GM10847 (cell line): ENCODE results near the gene DIS3L2.
A peak's percentile ranks its signal among the peaks of the same experiment; 100 is the strongest.

ENCODE experiments used
- POLR2A ChIP-seq: IDR thresholded peaks from 2 replicates; pipeline ENCODE4 v1.6.1; 2011; ENCODE audit not compliant: insufficient read length; ENCODE audit errors: extremely low read depth

DIS3L2 gene, protein sequence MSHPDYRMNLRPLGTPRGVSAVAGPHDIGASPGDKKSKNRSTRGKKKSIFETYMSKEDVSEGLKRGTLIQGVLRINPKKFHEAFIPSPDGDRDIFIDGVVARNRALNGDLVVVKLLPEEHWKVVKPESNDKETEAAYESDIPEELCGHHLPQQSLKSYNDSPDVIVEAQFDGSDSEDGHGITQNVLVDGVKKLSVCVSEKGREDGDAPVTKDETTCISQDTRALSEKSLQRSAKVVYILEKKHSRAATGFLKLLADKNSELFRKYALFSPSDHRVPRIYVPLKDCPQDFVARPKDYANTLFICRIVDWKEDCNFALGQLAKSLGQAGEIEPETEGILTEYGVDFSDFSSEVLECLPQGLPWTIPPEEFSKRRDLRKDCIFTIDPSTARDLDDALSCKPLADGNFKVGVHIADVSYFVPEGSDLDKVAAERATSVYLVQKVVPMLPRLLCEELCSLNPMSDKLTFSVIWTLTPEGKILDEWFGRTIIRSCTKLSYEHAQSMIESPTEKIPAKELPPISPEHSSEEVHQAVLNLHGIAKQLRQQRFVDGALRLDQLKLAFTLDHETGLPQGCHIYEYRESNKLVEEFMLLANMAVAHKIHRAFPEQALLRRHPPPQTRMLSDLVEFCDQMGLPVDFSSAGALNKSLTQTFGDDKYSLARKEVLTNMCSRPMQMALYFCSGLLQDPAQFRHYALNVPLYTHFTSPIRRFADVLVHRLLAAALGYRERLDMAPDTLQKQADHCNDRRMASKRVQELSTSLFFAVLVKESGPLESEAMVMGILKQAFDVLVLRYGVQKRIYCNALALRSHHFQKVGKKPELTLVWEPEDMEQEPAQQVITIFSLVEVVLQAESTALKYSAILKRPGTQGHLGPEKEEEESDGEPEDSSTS

DNA sequence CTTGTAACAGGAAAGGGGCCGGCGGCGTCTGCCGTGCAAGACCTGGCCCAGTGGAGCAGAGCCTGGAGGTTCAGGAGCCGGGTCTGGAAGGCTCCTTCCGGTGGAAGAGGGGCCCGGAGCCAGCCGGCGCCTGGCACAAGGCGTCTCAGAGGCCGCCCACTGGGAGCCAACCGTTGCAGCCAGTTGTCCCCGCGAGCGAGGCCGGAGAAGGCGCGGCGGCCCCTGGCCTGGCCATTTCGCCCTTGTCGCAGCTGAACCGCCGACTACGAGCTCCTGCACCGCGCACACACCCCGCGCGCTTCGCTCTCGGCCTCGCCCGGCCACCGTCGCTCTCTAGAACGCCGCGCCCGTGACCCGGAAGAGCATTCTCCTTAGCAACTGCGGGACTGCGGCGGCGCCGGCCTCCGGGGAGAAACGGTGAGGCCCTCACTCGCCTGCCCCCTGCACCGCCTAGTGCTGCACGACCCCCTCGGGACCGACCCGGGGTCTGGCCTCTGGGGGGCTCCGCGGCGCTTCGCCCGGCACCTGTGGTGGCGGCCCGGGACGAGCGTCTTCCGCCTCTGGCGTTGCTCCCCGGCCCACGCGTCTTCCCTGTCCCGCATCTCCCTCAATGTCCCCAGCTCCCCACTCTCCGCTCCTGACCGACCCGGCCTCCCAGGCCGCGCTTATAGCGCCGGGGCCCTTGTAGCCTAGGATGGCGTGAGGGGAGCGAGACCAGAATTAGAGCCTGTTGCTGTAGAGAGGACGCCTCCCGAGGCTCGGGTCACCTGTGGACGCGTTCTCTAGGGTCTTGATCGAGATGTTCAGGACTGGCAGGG lies at the start of gene DIS3L2:
TSS of gene DIS3L2 (plus strand) at position 365 of the 818 bp plus-strand sequence. CDS start 53,215 bp downstream, outside the sequence.
- peak; percentile 31 for TF ChIP-seq POLR2A

DNA sequence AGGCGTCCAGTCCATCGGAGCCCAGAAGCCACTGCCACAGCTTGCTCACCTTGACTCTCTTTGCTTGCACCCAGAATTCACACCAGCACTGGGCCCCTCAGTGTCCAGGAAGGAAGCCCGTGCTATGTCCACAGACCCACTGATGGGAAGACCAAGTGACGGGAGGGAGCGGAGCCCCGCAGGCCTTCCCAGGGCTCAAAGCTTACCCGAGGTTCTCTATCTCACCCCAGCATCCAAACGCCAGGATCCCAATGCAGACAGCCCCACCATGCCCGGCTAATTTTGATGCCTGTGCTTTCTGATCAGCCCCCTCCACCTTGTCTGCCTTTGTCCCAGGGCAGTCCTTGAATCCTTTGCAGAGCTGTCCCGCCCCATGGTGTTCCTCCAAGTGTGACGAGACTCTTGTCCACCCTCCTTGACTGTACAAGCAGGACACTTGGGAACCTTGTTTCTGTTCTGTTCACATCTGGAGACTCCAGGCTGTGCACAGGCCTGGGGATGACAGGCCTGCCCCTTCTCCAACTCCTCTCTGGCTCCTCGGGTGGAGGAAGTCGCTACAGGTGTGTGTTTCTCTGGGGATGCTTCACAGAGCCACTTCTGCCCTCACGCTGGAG lies 47.3 kb upstream of the DIS3L2 start:
- TF ChIP-seq POLR2A: no peak

DNA sequence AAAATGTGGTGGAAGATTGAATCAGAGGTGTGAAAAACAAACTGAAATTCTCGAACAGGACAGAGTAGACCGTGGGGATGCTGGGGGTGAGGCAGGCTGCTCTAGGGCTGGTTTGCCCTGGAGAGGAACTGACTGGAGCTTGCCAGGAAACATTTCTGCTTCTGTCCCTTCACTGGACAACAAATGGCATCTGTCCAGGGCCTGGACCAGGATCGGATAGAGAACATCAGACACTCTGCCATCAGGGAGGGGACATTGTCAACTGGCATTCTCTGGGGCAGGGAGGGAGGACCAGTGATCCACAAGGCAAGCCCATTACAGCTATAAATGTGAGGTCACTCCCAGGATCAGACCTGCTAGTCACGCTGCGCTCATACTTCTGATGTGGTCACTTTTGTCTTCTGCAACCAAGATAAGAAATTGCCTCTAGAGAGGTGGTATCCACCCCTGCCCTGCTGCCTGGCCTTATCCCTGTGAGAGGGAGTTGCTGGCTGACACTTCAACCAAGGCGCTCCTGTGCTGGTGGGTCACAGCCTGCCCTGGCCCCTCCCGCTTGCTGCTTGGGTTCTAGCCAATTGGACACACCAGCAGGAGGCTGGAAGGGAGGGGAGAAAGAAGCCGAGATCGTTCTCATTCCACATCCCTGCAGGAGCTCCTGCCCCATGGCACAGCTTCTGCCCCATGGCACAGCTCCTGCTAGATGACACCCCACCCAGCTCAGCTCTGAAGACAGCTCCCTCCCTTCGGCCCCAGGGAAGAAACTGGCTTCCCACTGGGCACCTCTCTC lies 44.0 kb upstream of the DIS3L2 start:
- TF ChIP-seq POLR2A: no peak

DNA sequence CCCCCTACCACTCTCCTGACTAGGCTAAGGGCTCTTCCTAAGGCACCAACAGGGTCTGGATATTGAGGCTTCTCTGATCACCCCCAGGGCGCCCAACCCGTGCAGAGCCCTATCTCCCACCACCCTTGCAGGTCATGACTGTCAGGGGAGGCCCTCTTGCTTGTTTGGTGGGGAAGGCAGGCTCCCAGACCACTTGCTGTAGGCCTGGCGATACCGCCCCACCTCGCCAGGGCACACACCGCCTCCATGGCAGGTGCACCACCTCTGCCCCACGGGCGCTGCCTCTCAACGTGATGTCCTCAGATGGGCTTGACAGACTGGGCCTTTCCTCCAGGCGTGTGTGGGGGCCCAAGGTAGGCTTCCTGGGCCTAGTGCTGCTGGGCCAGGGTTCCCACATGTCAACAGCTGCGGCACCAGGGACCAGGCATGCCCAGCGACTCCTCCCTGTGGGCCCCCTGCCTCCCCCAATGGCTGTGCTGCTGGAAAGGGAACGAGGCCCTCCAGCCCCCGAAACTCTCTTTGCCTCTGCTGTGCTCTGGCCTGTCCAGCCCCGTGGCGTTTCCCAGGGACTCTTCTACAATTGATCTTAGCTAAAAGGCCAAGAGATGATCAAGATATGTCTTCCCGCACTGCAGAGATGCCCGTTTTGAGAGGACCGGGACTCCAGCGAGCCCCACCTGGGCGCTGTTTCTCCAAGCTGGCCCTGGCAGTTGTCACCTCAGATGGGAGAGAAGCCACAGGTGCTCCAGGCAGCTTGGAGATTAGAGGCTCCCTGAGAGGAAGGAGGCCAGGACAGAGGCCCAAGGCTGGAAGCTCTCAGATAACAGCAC lies 42.8 kb upstream of the DIS3L2 start:
- TF ChIP-seq POLR2A: no peak

DNA sequence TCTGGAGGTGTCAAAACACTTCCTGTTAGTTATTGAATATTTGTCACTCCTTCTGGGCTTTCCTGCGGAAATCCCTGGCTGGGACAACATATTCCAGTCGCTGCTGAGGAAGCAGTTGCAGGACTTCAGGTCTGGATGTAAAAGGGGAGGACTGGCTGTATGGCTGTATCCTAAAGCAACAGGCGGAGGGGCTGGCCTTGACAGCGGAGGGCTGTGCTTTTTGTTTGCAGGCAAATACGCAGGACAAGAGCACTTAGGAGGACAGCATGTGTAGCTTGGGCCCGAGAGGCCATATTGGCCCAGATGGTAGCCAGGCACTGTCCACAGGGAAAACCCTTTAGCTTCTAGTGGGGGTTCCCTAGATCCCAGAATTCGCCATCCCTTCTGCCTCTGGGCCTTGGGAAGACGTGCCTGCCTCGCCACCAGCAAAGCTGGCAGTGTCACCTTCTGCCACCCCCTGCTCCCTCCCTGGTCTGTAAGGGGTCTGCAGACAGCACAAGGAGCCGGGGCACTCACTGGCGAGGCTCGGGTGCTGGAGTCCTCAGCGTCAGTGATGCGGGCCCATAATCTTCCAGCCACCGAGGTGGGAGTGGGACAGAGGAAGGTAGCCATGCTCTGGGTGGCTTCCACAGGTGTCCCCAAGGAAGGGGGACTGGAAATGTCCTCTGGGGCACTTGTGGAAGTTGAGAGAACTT lies 42.0 kb upstream of the DIS3L2 start:
- no peak for TF ChIP-seq POLR2A

DNA sequence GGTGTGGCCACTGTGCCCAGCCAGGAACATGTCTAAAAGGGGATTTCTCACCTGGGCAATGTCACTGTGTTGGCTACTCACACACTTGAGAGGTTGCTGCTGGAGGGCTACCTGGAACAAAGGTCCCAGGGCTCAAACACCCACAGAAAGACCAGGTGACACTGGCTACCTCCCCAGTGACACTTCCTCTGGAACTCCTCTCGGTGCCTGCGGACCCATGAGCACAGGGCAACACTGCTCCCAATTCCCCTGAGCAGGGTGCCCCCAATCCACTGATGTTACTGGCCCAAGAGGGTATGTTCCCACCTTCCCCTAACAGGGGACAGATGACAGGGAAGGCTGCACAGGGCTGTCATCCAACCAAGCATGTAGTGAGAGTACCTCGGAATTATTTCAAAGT lies 41.1 kb upstream of the DIS3L2 start:
- TF ChIP-seq POLR2A: no peak

DNA sequence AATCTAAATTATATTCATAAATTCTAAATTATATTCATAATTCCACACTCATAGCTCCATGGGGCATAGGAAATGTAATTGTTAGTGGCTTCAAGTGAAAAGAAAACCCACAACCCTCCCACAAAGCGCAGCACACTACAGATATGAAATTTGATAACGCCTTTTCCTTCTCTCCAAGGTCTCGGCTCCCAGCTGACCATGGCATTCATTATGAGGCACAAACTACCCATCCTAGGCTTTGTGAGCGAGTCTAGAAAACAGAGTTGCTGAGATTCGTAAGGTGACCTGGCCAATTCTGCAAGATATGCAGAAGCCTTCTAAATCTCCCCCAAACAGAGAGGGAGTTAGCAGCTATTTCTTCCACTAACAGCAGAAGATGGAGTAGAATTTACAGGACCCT lies 40.7 kb upstream of the DIS3L2 start:
- no peak for TF ChIP-seq POLR2A

DNA sequence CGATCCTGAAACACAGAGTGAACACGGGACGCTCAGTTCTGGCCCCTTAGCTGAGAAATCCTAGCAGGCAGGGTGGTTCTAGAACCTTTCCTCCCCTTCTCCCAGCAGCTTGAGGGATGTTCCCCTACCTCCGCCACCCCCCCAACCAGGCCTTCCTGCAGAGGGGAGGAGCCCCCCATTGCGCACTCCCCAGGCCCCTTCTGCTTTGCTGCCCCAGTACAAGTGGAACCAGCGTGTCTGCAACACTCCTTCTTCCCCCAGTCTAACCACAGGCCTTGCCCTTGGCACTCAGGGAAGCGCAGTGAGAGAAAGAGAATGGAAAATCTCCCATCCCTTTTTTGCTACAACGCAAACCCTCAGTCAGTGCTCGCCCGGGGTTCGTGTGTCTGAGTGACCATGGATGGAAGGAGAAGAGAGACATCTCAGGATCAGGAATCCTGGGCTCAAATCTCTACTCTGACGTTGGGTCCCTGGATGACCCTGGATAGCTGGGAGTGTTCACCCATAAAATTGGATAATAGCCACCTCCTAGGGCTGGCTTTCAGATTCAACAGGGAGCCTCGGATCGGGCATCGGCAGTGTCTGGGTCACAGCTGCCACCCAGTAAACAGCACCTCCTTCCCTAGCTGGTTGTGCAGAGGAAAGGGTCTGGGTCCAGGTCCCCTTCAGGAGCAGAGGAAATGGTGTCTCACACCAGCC lies 39.1 kb upstream of the DIS3L2 start:
- no peak for TF ChIP-seq POLR2A

DNA sequence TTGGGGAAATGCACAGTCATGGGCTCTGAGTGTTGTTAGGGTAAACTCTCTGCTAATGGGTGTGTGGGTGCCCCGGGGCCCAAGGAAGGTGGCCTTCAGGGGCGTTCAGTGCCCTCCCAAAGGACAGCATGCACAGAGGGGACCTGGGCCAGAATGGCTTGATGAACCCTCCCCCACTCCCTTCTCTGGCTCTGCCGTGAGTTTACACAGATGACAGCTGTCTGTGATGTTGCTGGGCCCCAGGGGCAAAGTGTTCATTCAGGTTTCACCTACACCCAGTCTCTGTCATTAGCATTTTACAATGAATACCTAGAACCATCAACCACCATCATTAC lies 38.5 kb upstream of the DIS3L2 start:
- no peak for TF ChIP-seq POLR2A

DNA sequence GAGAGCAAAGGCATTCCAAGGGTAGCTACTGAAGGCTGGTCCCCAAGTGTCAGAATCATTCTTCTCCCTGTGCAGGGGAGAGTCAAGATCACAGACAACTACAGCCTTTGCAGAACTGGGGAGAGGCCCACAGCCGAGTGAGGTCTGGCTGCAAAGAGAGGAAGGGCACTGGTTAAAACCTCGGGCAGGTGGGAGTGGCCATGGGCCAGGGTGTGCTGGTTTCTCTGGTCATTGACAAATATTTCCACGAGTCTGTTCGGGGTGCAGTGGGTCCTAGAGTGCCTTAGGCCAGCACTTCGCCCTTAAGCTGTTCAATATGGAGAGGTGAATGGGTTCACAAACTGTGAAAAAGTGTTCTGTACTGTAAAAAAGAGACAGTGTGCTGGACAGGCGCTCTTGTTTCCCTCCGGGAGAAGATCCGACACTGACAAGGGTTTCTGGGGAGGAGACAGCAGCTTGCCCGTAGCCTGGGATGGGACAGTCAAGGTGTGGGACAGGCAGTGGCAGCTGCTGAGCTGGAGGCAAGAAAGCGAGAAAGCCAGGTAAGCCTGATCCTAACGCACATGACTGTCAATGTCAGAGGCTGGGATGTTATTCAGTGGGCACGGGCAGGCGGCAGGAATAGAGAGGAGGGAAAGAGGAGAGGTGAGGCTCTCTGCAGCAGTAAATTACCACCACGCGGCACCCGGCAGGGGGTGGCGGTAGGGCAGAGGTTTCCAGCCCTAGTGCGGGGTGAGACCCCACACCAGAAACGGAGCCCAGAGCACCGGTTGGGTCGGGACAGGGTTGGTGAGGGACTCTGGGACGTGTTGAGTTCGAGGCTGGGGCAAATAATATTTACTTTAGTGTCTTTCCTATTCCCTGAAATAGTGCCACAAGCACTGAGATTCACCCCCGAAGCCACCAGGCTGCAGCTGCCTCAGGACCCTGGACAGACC lies 37.3 kb upstream of the DIS3L2 start:
- no peak for TF ChIP-seq POLR2A

DNA sequence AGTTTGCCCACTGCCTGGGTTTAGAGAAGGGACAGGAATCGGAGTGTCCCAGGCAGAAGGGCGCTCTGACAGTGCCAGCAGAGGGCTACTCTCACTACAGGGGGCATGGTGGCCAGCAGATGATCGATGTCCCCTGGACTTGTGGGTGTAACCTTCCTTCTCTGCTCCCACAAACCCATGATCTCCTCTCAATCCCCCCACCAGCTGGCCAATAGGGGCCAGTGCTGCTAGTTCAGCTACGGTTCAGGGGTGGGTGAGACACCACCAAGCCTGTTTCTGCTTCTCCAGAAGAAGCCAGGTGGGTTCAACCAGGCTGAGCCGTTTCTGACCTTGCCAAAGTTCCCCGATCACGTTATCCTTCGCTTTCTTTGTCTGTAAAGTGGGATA lies 36.6 kb upstream of the DIS3L2 start:
- TF ChIP-seq POLR2A: no peak
